Measurements from ENCODE around the gene SLC35A5.

The SLC35A5 gene

GRCh38 chr3:112611752-112612515 lies 50.1 kb downstream of the SLC35A5 start:
- TF ChIP-seq SIN3A (IDR thresholded peaks at IDR 0.05; ENCODE audit: borderline replicate concordance, insufficient read depth, low read length) (no peak), POLR2AphosphoS5 (IDR thresholded peaks at IDR 0.05; ENCODE audit: low read depth, low read length) (no peak), TAF1 (IDR thresholded peaks at IDR 0.05; ENCODE audit: borderline replicate concordance, insufficient read depth, low read length) (no peak), FOXP2 (optimal IDR thresholded peaks at IDR 0.05; ENCODE audit: borderline replicate concordance, extremely low read depth, extremely low read length, insufficient read depth) (no peak)
- TF ChIP-seq, protein P1, sequence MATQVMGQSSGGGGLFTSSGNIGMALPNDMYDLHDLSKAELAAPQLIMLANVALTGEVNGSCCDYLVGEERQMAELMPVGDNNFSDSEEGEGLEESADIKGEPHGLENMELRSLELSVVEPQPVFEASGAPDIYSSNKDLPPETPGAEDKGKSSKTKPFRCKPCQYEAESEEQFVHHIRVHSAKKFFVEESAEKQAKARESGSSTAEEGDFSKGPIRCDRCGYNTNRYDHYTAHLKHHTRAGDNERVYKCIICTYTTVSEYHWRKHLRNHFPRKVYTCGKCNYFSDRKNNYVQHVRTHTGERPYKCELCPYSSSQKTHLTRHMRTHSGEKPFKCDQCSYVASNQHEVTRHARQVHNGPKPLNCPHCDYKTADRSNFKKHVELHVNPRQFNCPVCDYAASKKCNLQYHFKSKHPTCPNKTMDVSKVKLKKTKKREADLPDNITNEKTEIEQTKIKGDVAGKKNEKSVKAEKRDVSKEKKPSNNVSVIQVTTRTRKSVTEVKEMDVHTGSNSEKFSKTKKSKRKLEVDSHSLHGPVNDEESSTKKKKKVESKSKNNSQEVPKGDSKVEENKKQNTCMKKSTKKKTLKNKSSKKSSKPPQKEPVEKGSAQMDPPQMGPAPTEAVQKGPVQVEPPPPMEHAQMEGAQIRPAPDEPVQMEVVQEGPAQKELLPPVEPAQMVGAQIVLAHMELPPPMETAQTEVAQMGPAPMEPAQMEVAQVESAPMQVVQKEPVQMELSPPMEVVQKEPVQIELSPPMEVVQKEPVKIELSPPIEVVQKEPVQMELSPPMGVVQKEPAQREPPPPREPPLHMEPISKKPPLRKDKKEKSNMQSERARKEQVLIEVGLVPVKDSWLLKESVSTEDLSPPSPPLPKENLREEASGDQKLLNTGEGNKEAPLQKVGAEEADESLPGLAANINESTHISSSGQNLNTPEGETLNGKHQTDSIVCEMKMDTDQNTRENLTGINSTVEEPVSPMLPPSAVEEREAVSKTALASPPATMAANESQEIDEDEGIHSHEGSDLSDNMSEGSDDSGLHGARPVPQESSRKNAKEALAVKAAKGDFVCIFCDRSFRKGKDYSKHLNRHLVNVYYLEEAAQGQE (IDR thresholded peaks at IDR 0.05; ENCODE audit: insufficient read depth in 1 of 2, low read depth in 2 of 2, low read length in 2 of 2), result no peak

DNA sequence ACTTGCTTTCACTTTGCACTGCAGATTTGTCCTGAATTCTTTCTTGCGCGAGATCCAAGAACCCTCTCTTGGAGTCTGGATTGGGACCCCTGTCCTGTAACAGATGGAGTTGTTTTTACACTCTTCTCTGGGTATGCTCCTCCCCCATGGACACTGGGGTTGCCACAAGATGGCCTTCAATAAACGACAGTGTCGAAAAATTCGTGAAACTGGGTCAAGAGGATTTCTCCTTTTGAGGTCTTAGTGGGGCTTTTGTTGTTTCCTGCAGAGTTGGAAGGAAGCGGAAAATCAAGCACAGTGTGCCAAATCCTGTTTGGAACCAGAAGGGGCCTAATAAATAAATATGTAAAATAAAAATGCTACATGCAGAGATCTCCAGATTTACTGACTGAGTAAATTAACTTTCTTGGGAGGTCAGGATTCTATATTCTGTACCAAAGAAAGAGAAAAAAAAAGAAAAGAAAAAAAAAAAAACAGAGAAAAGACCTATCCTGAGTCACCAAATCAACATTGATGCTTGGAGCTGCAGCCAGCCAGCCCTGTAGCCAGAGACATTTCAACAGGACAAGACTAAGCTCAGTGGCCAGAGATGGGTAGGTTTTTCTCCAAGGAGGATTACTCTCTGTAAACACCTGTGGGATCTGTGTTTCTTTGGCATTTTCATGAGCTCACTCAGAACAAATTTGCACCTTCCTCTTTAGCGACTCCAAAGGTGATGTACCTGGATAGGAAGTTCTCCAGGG lies 54.3 kb downstream of the SLC35A5 start:
- TF ChIP-seq TAF1 (IDR thresholded peaks at IDR 0.05; ENCODE audit: borderline replicate concordance, insufficient read depth, low read length), result no peak
- TF ChIP-seq SIN3A (IDR thresholded peaks at IDR 0.05; ENCODE audit: borderline replicate concordance, insufficient read depth, low read length), result no peak
- TF ChIP-seq FOXP2 (optimal IDR thresholded peaks at IDR 0.05; ENCODE audit: borderline replicate concordance, extremely low read depth, extremely low read length, insufficient read depth), result no peak
- no peak for TF ChIP-seq POLR2AphosphoS5 (IDR thresholded peaks at IDR 0.05; ENCODE audit: low read depth, low read length)
- TF ChIP-seq, protein P1 (IDR thresholded peaks at IDR 0.05; ENCODE audit: insufficient read depth in 1 of 2, low read depth in 2 of 2, low read length in 2 of 2), result no peak

DNA sequence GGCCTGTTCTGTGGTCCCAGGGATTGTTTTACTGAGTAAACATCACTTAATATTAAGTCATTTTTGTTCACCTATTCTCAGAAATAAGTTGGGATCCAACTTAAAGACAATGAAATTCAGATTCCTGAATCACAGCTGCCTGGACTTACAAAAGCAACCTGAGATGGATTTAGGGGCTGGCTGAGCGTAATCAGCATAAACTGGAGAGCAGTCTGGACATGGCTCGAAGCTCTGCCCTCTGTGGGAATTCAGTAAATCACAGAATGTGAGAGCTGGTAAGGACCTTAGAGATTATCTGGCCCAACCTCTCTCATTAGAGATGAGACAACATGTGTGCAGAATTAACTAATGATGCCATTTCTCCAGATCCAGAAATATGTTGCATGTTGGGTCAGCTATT lies 55.4 kb downstream of the SLC35A5 start:
- TF ChIP-seq, protein P1 (IDR thresholded peaks at IDR 0.05; ENCODE audit: insufficient read depth in 1 of 2, low read depth in 2 of 2, low read length in 2 of 2), result no peak
- TF ChIP-seq POLR2AphosphoS5 (IDR thresholded peaks at IDR 0.05; ENCODE audit: low read depth, low read length), result no peak
- TF ChIP-seq SIN3A (IDR thresholded peaks at IDR 0.05; ENCODE audit: borderline replicate concordance, insufficient read depth, low read length), result no peak

- TF ChIP-seq TAF1 (IDR thresholded peaks at IDR 0.05; ENCODE audit: borderline replicate concordance, insufficient read depth, low read length) (no peak), FOXP2 (optimal IDR thresholded peaks at IDR 0.05; ENCODE audit: borderline replicate concordance, extremely low read depth, extremely low read length, insufficient read depth) (no peak), SIN3A (IDR thresholded peaks at IDR 0.05; ENCODE audit: borderline replicate concordance, insufficient read depth, low read length) (no peak), POLR2AphosphoS5 (IDR thresholded peaks at IDR 0.05; ENCODE audit: low read depth, low read length) (no peak)
Measured at GRCh38 chr3:112619295-112619694, 57.5 kb downstream of the SLC35A5 start.

DNA sequence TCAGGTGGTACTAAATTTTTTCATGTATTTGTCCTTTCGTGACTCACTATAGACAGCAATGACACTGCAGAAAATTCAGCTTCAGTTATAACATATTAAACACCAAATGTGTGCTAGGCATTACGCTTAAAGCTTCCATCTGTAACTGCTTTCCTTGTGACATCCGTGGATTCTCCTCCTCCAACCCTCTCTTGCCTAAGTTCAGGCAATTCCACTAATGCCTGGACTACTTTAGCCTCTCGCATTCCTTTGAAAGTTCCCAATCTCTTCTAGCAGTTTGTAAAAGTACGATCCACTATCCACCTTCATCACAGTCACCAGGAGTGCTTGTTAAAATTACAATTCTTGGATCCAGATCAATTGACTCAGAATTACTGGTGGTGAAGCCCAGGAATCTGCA lies 61.4 kb downstream of the SLC35A5 start:
- TF ChIP-seq, protein P1 (IDR thresholded peaks at IDR 0.05; ENCODE audit: insufficient read depth in 1 of 2, low read depth in 2 of 2, low read length in 2 of 2), result no peak
- TF ChIP-seq FOXP2 (optimal IDR thresholded peaks at IDR 0.05; ENCODE audit: borderline replicate concordance, extremely low read depth, extremely low read length, insufficient read depth), result no peak
- TF ChIP-seq POLR2AphosphoS5 (IDR thresholded peaks at IDR 0.05; ENCODE audit: low read depth, low read length), result no peak
- no peak for TF ChIP-seq SIN3A (IDR thresholded peaks at IDR 0.05; ENCODE audit: borderline replicate concordance, insufficient read depth, low read length)
- TF ChIP-seq TAF1 (IDR thresholded peaks at IDR 0.05; ENCODE audit: borderline replicate concordance, insufficient read depth, low read length), result no peak
